Activated CD4-positive, CD25-positive, alpha-beta regulatory T cell treated with anti-CD3 and anti-CD28 coated beads, Interleukin-2, amount 50 U/mL, for 16 hours (primary cell): ENCODE results near the gene CRYGB.

ENCODE experiments used
- DNase-seq: peaks from one replicate; pipeline ENCODE4 v3.0.0-alpha.2; 2020; ENCODE audit warnings: low read depth, low spot score

Gene CRYGB, protein sequence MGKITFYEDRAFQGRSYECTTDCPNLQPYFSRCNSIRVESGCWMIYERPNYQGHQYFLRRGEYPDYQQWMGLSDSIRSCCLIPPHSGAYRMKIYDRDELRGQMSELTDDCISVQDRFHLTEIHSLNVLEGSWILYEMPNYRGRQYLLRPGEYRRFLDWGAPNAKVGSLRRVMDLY

DNA sequence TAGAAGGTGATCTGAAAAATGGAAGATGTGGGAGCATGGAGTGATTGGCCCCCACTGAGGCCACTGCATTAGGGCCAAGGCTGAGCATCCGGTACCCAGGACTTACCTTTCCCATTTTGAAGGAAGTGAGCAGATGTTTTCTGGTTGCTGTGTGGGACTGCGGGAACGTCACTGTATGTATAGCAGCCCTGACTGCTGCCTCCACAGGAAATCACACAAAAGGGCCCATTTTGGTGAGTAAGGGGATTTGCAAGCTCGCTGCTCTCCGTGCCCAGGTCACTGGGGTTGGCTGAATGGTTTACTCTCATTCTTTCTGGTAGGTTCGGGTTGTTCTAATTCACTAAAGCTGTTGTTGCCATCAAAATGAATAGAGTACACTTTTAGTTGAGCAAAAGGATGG is at the start of gene CRYGB:
TSS of gene CRYGB (minus strand) at position 153 of the 400 bp plus-strand sequence. CDS start at position 115, 38 bp downstream.
- DNase-seq: no peak

DNA sequence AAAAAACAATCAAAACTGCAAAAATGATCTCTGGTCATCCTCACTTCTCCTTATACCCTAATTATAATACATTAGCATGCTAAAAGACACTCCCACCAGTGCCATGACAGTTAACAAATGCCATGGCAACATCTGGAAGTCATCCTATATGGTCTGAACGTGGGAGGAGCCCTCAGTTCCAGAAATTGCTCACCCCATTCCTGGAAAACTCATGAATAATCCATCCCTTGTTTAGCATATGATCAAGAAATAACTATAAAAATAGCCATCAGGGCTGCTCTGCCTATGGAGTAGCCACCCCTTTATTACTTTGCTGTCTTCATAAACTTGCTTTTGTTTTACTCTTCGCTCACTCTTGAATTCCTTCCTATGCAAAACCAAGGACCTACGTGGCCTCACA is 49.6 kb upstream of the CRYGB start:
- DNase-seq: no peak

DNA sequence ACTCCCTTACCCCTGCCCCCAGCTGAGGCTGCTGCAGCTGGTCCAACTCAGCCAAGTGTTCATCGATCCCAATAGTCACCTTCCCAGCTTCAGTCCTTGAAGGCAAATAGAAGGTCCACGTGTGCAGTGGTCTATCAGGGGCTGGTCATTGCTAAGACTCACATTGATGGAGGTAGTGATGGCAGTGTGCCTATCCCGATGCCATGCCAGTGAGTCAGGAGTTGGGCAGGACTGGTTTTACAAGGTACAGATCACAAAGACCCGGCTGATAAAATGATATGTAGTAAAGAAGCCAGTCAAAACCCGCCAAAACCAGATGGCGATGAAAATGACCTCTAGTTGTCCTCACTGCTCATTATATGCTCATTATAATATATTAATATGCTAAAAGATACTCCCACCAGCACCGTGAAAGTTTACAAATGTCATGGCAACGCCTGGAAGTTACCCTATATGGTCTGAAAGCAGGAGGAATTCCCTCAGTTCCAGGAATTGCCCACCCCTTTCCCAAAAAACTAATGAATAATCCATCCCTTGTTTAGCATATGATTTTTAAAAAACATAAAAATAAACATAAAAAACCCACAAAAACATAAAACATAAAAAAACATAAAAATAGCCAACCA is 46.8 kb upstream of the CRYGB start:
- no peak for DNase-seq

DNA sequence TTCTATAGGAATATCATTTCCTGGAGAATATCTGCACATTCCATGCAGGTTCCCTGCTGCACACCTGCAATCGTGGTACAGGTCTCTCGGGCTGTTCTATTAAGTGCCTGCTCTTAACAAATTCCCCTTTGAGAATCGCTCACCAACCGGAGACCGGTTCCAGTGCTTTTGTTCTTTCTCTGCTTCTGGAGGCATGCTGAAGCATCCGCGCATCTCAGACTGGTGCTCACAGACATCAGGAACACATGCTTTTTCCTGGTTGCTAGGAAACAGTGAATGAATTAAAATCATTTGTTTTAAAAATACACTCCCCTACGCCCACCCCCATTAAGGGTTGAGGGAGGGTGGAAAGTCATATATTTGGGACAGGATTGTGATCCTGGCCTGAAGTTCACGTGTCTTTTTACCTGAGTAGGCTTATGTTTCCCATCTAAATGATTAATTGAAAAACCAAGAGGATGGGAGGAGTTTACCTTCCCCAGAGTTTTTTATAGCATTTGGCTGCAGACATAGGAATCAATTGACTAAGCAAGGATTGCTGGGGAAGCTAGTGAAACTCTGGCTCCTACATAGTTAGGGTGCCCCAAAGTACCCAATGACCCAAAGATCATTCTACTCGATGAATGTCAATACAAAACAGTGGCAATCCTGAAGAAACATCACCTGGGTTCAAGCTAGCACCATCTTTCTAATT is 44.0 kb upstream of the CRYGB start, which contains the start of gene C2orf80:
TSS of gene C2orf80 (minus strand) at position 221 of the 694 bp plus-strand sequence. CDS start 3,044 bp downstream, outside the sequence.
- no peak for DNase-seq

DNA sequence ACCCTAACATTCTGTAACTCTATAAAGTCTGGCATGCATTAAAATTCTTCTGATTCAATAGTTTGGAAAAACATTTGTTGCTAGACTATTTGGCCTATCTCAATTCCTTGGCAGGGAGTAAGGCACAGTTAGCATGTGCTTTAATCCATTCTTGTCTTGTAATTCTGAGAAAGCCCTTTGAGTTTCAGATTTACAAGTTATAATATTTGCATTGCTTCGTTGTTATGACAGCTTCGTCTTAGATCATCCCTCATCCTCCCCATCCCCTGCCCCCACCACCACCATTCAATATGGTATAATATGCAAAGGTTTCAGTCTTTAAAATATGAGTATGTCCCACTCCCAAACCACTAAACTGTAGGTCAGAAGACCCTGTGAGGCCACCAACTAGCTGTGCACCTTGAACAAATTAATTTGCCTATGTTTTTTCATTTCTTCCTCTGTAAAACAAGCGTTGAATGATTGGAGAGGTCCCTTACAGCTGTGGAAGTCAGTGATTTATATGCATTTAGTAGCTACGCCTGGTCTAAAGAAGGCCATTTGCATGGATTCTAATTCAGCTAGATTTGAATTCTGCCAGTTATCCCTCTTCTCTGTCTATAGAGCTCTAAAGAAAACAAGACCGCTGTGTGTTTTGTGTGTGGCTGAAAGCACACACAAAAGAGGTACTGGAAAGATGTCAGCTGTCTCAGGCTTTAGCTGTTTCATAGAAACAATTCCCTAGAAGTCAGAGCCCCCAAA is 43.3 kb upstream of the CRYGB start:
- no peak for DNase-seq

DNA sequence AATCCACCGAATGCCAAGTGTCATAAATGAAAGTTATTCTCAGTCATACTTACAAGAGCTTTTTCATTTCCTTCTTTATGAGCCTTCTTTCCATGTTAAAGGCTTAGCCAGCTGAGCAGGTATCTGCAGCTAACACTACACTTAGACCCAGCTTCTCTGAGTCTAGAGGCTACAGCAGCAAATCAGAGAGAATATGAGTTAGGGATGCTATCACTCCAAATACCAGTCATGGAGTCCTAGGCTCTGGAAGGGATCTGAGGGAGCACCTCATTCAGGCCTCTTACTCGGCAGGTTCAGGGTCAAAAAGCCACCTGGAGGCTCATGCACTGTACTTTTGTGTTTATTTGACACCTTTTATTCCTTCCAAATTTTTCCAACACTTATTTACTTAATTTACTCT is 40.9 kb upstream of the CRYGB start:
- no peak for DNase-seq

DNA sequence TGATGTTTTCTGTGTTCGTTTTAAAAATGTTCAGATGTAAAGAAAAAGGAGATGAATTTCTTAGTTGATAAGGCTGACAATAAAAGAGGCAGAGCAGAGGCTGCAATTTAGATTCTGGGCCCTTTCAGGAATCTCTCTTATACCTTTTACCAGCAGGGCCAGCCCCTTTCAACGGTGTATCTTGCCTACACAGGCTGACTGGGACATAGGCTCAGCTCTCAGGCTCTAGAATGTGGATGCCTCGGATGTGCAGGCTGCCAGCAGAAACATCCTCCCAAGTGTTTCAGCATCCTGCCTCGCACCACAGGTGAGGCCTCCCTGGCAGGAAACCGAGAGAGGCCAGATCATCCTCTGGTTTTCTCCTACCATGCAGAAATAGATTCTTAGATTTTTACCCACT is 40.5 kb upstream of the CRYGB start:
- DNase-seq: no peak

DNA sequence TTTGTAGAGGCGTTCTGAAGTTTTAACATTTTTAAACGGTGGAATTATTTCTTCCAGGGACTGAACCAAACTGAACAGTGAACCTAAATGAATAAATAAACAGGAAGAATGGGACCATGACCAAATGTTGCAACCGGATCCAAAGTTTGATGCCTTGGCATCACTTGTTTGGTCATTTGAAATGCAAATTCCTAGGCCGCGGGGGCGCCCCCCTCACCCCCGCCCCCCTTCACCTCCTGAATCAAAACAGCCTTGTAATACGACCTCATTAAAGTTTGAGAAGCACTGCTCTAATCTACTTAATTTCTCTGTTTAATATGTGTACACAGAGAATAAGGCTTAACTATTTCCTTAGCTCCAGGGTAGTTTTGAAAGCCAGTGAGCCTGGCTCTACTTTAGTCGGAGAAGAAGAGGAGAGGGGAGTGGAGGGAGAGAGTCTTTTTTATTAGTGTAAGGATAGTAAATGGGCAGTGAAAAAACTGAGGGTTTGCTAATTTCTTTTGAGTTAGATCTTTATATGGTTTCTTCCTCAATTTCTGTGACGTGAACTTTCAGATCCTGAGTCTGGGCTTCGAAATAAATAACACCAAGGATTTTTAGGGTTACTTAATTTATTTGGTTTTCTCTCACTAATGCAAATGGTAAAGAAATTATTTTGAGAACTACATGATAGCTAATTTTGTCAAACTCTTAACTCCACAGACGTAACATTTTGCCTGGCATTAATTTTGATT is 38.2 kb upstream of the CRYGB start:
- DNase-seq: no peak

DNA sequence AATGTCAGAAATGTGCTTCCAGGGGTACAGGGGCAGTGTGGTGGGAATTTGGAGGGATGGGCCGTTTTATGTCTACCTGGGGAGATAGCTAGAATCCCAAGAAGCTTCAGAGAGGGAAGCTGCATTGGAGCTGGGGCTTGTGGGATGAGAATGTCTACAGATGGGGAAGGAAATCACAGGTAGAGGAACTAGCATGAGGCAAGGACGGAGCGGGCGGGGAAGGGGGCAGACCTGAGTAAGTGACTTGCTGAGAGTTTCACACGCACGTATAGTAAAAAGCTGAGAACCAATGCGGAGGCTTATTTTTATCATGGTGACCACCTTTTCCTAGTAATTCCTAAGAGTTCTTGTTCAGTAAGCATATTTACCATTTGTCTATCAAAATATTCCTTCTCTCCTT is 37.6 kb upstream of the CRYGB start:
- no peak for DNase-seq

DNA sequence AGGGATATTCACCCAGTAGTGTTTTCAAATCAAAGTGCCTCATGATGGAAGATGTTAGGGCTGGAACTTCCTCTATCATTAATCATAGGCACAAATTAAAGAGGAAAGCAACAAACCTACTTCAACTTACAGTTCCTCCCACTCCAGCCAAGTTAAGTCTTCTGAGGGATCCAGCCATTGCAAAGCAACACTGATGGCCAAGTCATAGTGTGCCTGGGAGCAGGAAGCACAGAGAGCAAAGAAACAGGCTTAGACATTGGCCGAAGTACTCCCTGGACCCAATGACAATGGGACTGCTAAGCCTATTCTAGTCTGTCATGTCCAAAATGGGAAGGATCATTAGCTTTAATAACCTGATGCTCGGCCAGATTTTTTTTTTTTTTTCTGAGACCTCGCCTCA is 36.9 kb upstream of the CRYGB start:
- DNase-seq: no peak

DNA sequence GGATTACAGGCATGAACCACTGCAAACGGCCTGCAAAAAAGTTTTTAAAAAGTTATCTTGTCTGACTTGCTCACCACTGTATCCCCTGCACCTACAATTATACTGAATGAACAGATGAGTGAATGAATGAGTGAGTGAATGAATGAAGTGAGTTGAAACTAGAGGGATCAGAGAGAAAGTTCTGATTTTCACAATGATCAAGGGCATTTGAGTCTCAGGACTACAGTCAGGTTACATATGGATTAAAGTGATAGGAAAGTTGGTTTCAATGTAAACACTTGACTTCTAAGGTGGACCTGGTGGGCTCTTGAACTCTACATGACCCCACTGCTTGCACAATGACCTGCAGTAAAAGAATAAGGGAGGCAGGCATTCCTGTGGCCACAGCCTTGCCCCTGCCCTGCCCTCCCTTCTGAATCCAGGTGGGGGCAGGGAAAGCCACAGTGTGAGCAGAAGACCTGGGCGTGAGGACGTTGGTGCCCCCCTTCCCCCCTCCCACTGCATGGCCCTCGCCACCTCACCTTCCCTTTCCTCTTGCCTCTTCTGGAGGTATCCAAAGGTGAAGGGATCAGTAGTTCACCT is 33.2 kb upstream of the CRYGB start:
- DNase-seq: no peak

DNA sequence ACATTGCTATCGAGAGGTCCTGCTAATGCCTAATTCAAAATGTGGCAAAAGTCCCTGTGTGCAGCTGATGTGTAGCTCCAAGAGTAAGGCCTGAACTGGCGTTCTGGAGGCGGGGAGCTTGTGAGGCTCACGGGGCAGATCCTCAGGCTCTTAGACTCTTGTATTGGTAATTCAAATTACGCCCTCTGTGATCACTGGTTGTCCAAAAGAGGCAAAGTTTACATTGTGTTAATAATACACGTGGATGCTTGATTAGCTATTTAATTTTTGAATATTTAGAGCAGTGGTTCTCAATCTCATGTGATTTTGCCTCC is 29.8 kb upstream of the CRYGB start:
- DNase-seq: no peak

DNA sequence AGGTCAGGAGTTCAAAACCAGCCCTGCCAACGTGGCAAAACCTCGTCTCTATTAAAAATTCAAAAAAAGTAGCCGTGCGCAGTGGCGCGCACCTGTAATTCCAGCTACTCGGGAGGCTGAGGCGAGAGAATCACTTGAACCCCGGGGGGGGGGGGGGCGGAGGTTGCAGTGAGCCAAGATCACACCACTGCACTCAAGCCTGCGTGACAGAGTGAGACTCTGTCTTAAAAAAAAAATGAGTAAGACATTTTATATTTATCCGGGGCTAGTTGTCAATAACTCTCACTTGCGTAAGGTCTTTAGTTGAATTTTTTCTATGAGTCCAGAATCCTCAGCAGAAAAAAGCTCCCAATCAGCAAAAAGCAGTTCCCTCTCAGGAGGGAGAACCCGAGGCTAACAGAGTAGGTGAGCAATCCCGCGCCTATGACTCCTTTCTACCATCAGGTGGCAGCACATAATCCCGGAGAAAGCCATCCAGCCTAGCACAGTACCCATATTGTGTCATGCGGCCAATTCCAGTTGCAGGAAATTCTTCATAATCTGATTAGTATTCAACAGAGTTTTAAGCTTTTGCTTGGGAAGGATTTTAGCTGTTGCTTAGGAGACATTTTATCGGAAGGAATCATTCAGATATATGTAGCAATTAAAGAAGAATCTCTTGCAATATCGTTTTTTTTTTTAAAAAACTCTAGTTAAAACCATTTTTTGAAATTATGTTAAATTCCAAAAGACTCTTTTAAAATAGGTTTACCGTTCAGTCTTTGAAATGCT is 29.3 kb upstream of the CRYGB start:
- peak; percentile 14 for DNase-seq

DNA sequence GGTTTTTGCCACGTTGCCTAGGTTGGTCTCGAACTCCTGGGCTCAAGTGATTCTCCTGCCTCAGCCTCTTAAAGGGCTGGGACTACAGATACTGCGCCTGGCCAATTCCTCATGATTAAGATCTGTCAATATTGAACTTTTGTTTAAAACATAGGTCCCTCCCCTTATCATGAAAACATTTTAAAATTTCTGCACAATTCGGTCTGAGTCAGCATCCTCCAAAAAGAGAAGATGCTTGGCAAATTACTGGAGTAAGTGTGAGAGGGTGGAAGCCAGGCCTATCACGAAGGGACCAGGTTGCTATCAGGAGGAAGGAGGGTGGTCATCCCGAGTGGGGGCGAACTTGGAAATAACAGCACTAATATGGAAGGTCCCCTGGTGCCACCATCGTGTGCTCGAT is 28.2 kb upstream of the CRYGB start:
- no peak for DNase-seq

DNA sequence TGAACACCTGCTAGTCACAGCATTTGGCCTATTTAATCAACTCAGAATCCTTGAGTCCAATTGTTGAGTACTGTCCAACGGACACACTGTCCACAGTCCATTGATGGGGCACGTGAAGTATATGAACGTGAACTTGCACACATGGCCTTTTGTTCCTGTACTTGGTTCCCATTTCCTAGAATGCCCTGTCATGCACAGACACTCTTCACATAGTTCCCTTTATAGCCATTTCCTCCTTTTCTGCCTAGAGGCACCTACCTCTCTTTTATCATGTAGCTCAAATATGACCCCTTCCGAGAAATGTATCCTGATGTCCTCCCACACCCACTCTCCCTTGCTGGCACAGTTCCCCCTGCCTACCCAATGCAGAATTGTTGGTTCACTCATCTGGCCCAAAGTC is 26.2 kb upstream of the CRYGB start:
- DNase-seq: no peak

DNA sequence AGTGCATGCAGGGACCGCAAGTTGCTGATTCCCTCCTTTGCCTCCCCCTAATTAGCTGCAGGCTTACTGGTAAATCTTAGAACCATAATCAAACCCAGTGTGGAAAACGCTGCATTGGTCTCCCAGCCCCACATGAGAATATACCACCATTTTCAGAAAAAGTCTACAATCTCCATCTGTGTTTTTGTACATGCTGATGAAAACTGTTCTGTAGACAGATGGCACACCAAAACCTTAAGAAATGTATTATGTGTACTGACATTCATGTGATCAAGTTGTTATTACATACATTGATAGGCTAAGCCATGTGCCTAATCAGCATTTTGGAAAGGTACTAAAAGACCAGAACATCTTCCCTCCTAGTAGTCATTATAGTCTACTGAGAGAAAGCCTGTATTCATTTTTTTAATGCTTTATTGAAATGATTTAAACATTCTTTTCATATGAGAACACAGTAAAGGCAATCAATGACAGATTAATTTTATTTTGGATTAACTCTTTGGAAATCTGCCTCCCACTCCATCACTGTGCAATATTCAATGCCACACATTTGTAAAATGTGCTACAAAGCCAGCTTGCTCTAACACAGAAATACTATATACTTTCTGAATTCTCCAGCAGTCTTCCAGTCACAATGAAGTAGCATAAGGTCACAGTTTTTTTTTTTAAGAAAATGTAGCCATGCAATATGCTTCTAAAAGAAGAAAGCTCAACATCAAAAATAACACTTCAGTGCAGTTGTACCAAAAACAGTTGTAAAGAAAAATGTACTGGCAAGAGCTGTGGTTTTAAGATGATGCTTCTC is 19.2 kb upstream of the CRYGB start:
- DNase-seq: no peak

DNA sequence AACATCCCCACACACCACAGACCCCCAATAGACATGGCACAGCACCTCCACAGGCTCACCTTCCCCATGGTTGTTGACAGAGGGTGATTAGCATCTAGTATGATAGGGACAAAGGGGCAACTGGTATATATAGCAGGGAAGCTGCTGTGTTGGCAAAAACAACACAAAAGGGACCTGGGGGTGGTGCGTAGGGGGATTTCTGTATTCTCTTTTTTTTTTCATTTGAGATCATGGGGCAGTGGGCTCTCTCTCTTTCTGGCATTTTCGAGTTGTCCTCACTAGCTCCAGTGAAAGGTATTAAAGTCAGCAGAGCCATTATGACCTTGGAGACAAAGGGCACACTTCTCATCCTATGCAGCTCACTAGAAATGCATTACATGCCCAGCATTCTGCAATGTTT is 17.5 kb upstream of the CRYGB start, which contains the start of gene CRYGA:
TSS of gene CRYGA (minus strand) at position 101 of the 400 bp plus-strand sequence. CDS start at position 68, 33 bp downstream.
- DNase-seq: no peak

DNA sequence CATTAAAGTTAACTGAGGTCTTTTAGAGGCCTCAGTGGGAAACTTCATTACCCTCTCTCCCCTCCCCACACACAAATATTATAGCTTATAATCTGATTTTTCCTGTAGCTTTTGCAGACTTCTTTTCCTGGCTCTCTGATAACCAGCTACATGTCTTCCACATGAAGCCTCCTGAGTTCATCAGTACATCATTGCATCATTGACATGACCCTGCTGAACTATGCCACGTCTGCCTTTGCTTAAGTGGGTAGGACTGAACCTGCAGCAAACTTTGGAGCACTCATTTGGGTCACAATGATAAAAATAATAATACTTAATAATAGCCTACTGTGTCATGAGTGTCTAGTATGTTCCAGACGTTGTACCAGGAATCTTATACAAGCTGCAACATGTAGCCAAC is 10.5 kb upstream of the CRYGB start:
- no peak for DNase-seq

DNA sequence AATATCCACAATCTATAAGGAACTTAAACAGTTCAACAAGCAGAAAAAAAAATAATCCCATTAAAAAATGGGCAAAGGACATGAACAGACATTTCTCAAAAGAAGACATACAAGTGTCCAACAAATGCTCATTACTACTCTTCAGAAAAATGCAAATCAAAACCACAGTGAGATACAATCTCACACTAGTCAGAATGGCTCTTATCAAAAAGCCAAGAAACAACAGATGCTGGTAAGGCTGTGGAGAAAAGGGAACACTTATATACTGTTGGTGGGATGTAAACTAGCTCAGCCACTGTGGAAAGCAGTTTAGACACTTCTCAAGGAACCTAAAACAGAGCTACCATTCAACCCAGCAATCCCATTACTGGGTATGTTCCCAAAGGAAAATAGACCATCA is 7.2 kb upstream of the CRYGB start:
- no peak for DNase-seq

DNA sequence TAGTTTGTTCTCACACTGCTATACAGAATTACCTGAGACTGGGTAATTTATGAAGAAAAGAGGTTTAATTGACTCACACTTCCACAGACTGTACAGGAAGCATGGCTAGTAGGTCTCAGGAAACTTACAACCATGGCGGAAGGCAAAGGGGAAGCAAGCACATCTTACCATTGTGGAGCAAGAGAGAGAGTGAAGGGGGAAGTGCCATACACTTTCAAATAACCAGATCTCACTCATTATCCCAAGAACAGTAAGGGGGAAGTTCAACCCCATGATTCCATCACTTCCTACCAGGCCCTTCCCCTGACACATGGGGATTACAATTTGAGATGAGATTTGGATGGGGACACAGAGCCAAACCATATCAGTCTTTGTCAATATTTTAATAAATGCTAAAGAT is 5.0 kb upstream of the CRYGB start:
- no peak for DNase-seq
